Subcutaneous adipose tissue (tissue), 4 donors: ENCODE results near the gene ZNF710. TPM values are rescaled to one million over a fixed set of nuclear protein-coding genes. Genes with fewer than 3 reads are reported as not detected.

ENCODE experiments used
- CTCF ChIP-seq: fragments of 450-650 bp; IDR thresholded peaks from one replicate; pipeline ENCODE4 v1.5.1; 2016; ENCODE audit warnings: low read depth, mild to moderate bottlenecking, control low read depth, antibody characterized with exemption, moderate library complexity
- total RNA-seq, 4 donors: library from RNA; depleted of rRNA; stranded (reverse); fragments of >200 nt; gene quantifications; one replicate each; pipeline ENCODE4 v1.1.0, GENCODE V29; 2016

Gene ZNF710
- total RNA-seq, 4 donors from 2014 or later, result 5.4 to 8.3 (median 6.1) TPM

GRCh38 chr15:90015294-90015693, 14.2 kb downstream of the ZNF710 start:
- TF ChIP-seq CTCF, result no peak

GRCh38 chr15:90015749-90016148, 14.6 kb downstream of the ZNF710 start:
- TF ChIP-seq CTCF, result no peak

- TF ChIP-seq CTCF, result no peak
These were observed 15.6 kb downstream of the ZNF710 start for GRCh38 chr15:90016721-90017120.

GRCh38 chr15:90018216-90018831, 17.2 kb downstream of the ZNF710 start:
- TF ChIP-seq CTCF, result no peak

GRCh38 chr15:90019611-90020010, 18.5 kb downstream of the ZNF710 start:
- no peak for TF ChIP-seq CTCF

- TF ChIP-seq CTCF, result no peak
These were observed 19.1 kb downstream of the ZNF710 start for GRCh38 chr15:90020021-90020735.

- no peak for TF ChIP-seq CTCF
These were observed 19.9 kb downstream of the ZNF710 start for GRCh38 chr15:90020936-90021507.
